Right atrium auricular region (tissue), 2 donors: Measurements from ENCODE around the gene RASSF1. TPM values are rescaled to one million over a fixed set of nuclear protein-coding genes. Genes with fewer than 3 reads are reported as not detected.

Experiments used
- DNase-seq: peaks from one replicate; pipeline ENCODE4 v3.0.0-alpha.2; 2019; ENCODE audit warnings: low spot score
- H3K27ac ChIP-seq, 2 donors: fragments of 200-600 bp; sonication (generic); 1 replicate in 1 of 2; 2 replicates in 1 of 2; pipeline ENCODE4 v1.5.1; 2016 to 2019
- H3K27me3 ChIP-seq, 2 donors: fragments of 200-600 bp; sonication (generic); one replicate each; pipeline versions ENCODE4 v1.5.1 to v1.6.0; 2017 to 2019
- H3K36me3 ChIP-seq: fragments of 200-600 bp; sonication (generic); one replicate; pipeline ENCODE4 v1.5.1; 2016
- H3K4me1 ChIP-seq, 2 donors: fragments of 200-600 bp; sonication (generic); one replicate each; pipeline versions ENCODE4 v1.5.1 to v1.6.0; 2017 to 2019
- H3K4me3 ChIP-seq, 2 donors: fragments of 200-600 bp; sonication (generic); 1 replicate in 1 of 2; 2 replicates in 1 of 2; pipeline ENCODE4 v1.5.1; 2017 to 2019; ENCODE audit warnings: mild to moderate bottlenecking in 1 of 2, moderate library complexity in 1 of 2
- H3K9me3 ChIP-seq, 2 donors: fragments of 200-600 bp; sonication (generic); one replicate each; pipeline ENCODE4 v1.5.1; 2019
- CTCF ChIP-seq, 2 donors: fragments of 200-600 bp; sonication (generic); IDR thresholded peaks; one replicate each; pipeline ENCODE4 v1.5.1; 2019; ENCODE audit warnings: antibody characterized with exemption in 2 of 2
- total RNA-seq, 2 donors: library from RNA; depleted of rRNA; stranded (reverse); fragments of >200 nt; gene quantifications; one replicate each; pipeline ENCODE4 v1.1.0, GENCODE V29; 2016

Gene RASSF1
- total RNA-seq, result 10 to 100 TPM; 18.6 to 25.9 TPM

DNA sequence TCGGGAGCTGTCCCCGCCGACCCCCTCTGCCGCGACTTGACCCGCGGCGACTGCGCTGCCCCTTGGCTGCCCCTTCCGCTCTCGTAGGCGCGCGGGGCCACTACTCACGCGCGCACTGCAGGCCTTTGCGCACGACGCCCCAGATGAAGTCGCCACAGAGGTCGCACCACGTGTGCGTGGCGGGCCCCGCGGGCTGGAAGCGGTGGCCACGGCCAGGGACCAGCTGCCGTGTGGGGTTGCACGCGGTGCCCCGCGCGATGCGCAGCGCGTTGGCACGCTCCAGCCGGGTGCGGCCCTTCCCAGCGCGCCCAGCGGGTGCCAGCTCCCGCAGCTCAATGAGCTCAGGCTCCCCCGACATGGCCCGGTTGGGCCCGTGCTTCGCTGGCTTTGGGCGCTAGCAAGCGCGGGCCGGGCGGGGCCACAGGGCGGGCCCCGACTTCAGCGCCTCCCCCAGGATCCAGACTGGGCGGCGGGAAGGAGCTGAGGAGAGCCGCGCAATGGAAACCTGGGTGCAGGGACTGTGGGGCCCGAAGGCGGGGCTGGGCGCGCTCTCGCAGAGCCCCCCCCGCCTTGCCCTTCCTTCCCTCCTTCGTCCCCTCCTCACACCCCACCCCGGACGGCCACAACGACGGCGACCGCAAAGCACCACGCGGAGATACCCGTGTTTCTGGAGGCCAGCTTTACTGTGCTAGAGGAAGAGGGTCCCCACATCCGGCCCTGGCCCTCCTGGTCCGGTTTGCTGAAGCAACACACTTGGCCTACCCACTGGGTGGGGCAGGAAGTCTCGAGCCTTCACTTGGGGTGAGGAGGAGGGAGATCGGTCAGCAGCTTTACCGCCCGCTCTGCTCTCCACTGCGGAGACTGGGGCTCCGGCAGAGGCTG is at the start of gene RASSF1:
Gene RASSF1, minus strand, starts transcription at position 389 of the 882 bp plus-strand sequence. Its CDS starts 31 bp downstream, at position 358.
- peaks cover 0 to 58% of the 10 kb centered on the region in 2 donors for H3K4me1 ChIP-seq
- no peaks in the 10 kb centered on the region for H3K27me3 ChIP-seq
- peak within 1 kb of the TSS; percentile 99 for H3K27ac ChIP-seq
- no peaks in the 10 kb centered on the region for H3K9me3 ChIP-seq
- no peak for TF ChIP-seq CTCF (IDR thresholded peaks at IDR 0.05)
- DNase-seq, result peak; percentile 83
- no peaks in the 10 kb centered on the region for H3K36me3 ChIP-seq
- H3K4me3 ChIP-seq, result peak within 1 kb of the TSS; percentile 52 to 57

- DNase-seq, result no peak
- H3K27ac ChIP-seq, result no peak overlapping the region
- no peak overlapping the region for H3K4me3 ChIP-seq
- H3K9me3 ChIP-seq, result no peaks in the 10 kb centered on the region
- no peaks in the 10 kb centered on the region for H3K27me3 ChIP-seq
- H3K4me1 ChIP-seq, result peaks cover 0 to 28% of the 10 kb centered on the region in 2 donors
- H3K36me3 ChIP-seq, result no peaks in the 10 kb centered on the region
- no peak for TF ChIP-seq CTCF (IDR thresholded peaks at IDR 0.05)
Observed at GRCh38 chr3:50389414-50389767, 48.8 kb upstream of the RASSF1 start.

DNA sequence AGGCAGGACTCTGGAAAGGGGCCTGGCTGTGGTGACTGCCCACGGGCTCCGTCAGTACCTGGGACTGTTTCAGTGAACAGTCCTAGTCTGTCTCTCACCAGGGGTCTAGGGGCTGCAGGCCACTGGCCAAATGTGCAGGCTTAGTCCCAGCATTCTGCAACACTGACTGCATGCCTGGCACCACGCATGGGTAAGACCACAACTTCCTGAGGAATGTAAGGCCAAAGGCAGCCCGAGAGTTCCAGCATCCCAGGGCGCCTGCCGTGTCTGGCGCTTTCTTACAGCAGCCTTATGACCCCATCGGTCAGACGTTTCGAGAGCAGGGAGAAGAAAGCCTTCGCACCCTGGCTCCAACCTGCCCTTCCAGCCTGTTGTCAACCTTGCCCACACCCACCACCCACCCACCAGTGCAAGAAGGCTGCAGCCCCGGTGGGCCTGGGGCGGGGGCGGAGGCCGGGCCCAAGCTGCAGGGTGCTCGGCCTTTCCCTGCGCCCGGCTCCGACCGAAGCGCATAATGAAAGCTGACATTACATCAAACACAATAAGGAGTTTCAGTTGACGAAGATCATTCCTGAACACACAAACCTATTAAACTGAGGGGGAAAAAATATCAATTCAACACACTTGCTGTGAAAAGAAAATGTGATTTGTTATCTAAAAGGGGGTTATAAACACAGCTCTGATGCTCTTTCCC is 48.2 kb upstream of the RASSF1 start:
- no peak for DNase-seq
- H3K4me1 ChIP-seq, result peaks cover 0 to 28% of the 10 kb centered on the region in 2 donors
- no peaks in the 10 kb centered on the region for H3K36me3 ChIP-seq
- H3K9me3 ChIP-seq, result no peaks in the 10 kb centered on the region
- no peaks in the 10 kb centered on the region for H3K27me3 ChIP-seq
- H3K27ac ChIP-seq, result no peak overlapping the region
- H3K4me3 ChIP-seq, result no peak overlapping the region
- no peak for TF ChIP-seq CTCF (IDR thresholded peaks at IDR 0.05)

DNA sequence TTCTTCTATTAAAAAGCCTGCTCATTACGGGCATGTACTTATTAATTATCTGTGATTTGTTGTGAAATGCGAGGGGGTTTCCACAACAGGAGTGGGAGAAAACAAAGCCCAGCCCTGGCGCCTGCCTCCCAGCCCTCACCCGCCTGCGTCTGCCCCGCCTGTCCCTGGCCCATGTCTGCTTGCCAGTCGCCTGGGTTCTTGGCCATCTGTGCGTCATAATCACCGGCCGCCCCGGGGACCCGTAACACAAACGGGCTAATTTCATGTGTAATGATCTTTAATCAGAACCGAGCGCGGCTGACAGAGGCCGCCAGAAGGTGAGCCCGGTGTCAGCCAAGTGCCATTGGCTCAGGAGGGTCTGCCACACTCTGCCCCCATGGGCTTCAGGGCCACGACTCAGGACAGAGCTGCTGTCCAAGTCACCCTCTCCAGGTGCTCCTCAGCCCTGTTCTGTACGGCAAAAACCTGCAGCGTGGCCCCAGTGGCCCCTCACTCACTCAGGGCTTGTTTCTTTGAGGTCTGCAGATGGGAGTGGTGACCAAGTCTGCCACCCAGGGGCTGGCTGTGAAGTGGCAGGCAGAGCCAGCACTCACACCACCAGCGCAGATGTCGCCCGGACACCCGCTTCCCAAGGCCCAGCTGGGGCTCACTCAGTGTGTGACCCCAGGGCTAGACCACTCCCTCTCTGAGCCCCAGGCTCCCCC is 47.5 kb upstream of the RASSF1 start:
- Histone ChIP-seq H3K27me3 (no peaks in the 10 kb centered on the region), H3K9me3 (no peaks in the 10 kb centered on the region), H3K4me1 (peaks cover 0 to 28% of the 10 kb centered on the region in 2 donors), H3K27ac (no peak overlapping the region), H3K36me3 (no peaks in the 10 kb centered on the region), H3K4me3 (no peak overlapping the region)
- no peak for DNase-seq
- TF ChIP-seq CTCF (IDR thresholded peaks at IDR 0.05), result peak in 1 of 2 donors; percentile 39

GRCh38 chr3:50385754-50386153 is 45.1 kb upstream of the RASSF1 start:
- Histone ChIP-seq H3K4me3 (no peak overlapping the region), H3K9me3 (no peaks in the 10 kb centered on the region), H3K4me1 (peaks cover 0 to 6% of the 10 kb centered on the region in 2 donors), H3K36me3 (no peaks in the 10 kb centered on the region), H3K27me3 (no peaks in the 10 kb centered on the region), H3K27ac (no peak overlapping the region)
- DNase-seq, result no peak
- TF ChIP-seq CTCF (IDR thresholded peaks at IDR 0.05), result no peak
